Glomerular endothelial cell (primary cell): Measurements from ENCODE around the gene ZFYVE21. TPM values are rescaled to one million over a fixed set of nuclear protein-coding genes. Genes with fewer than 3 reads are reported as not detected.
"Not testable (repeated sequence)": the region's sequence is repeated elsewhere in the genome, so short reads cannot be mapped to it uniquely, and the experiment has no call there.

Source experiments
- DNase-seq: peaks from one replicate; pipeline ENCODE4 v3.0.0-alpha.2; 2011; ENCODE audit warnings: low read depth, low spot score; ENCODE audit errors: extremely low read depth
- total RNA-seq: library from RNA; depleted of rRNA; stranded (reverse); fragments of >200 nt; gene quantifications from 2 replicates; pipeline ENCODE4 v1.2.3, GENCODE V29; 2015

The ZFYVE21 gene
- total RNA-seq, 1 donor from 2014 or later = 121 TPM

DNA sequence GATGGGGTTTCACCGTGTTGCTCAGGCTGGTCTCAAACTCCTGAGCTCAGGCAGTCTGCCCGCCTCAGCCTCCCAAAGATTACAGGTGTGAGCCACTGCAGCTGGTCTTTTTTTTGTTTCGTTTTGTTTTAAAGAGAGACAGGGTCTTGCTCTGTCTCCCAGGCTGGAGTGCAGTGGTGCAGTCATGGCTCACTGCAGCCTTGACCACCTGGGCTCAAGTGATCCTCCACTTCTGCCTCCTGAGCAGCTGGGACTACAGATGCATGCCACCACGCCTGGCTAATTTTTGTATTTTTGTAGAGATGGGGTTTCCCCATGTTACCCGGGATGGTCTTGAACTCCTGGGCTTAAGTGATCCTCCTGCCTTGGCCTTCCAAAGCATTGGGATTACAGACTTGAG, 24.0 kb upstream of the ZFYVE21 start:
- DNase-seq = not testable (repeated sequence)

DNA sequence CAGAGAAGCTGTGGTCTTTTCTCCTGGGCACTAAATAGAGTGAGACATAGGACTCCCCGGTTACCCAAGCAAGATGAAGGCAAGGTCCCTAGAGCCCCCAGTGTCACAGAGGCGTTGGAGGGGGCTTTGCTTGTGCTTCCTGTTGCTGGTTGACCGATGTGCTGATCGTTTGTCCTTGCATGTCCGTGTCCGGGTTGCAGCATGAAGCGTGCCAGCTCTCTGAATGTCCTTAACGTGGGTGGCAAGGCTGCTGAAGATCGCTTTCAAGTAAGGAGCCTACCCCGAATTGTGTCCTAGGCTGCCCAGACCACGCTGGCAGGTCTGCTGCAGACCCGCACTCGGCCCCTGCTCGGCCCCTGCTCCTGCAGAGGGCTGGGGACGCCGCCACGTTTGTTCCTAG, 23.5 kb upstream of the ZFYVE21 start:
- no peak for DNase-seq

DNA sequence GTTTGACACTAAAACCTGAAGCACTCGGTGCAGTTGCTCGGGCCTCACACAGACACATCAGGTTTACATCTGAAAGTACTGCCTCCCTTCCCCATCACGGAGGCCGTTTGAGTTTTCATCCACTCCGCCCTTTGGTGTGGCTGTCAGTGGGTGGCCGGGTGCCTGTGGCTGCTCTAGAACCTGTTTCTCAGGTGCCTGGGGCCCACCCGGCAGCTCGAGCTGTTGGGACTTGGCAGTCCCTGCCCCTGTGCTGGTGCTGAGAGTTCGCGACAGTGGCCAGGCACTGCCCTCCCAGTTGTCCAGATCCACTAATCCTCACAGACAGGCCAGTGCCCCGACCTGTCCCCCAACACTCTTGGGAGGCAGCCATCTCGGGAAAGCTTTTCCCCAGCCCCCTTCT, 22.7 kb upstream of the ZFYVE21 start:
- DNase-seq = no peak

DNA sequence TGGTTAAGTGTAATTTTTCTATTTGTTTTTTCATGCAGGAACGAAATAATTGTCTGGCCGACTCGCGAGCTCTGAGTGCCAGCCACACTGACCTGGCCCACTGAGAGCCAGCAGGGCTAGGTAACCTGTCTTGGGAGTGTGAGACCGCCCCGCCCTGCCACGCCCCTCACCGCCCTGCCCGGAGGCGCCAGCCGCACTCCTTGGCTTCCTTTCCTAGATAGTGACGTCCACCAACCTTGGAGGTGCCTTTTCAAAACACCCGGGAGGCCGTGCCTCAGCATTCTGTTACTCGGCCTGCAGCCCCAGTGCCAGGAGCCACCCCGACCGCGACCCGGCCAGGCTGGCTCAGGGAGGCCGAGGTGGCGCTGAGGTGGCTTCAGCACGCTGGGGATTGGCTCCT, 22.1 kb upstream of the ZFYVE21 start:
- DNase-seq = no peak

DNA sequence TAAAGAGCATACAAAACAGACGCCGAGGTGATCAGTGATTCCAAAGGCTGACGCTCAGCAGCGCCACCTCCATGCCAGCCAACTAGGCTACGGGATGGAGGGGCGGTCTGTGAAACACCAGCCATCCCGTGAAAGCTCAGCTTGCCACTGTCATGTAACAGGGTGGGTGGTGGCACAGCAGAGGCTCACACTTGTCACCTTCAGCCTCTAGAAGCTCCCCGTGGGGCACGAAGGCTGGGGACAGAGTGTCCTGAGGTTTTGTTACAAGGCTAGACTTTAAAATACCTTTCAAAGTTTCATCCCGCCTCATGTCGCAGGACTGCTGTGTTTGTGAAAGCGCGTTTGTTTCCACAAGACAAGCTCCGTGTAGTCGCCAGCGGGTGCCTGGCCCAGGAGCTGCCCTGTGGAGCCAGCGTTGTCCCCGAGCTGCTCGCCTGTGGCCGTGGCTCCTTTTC, 21.0 kb upstream of the ZFYVE21 start:
- DNase-seq = no peak

DNA sequence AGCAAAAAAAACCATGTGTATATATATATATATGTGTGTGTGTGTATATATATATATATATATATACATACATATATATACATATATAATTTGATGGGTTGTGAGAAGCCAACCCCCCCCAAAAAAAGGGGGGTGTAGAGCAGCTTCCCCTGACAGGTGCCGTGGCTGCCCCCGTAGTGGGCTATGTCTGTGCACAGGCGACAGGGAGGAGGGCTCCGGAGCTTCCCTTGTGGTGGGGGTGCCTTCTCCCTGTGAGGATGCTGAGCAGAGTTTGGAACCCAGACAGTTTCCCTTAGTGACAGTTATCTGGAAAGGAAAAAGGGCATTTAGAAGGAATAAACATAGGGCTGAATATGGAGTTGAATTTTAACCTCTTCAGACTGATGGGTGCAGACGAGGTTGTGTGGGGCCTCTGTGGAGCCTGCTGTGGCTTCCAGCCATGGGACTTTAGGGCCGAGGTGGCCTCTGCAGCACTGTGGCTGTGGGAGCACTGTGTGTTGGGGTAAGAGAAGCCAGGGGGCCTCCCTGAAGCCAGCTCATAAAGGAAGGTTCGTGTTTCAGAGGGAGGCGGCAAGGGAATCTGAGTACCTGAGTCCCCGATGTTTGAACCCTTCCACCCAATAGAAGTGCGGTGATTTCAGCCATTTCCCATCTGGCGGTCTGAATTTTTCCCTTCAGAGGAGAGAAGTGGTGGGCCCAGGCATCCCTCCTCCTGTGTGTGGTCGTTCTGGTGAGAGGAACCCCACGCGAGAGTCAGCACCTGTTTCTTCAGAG, 20.1 kb upstream of the ZFYVE21 start:
- DNase-seq = no peak

DNA sequence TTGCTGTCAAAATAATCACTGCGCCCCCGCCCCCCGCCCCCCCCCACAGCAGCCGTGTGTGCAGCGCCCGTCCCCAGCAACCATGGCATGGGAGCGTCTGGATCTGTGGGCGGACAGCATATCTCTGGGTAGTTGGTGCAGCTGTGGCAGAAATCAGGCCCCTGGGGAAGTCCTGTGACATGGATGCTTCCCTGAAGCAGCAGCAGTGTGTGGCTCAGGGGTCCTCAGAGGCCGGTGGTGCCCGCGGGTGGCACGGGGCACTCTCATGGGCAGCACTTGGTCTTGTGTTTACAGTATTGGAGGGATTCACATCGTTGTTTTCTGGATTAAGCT, 19.6 kb upstream of the ZFYVE21 start:
- DNase-seq = no peak

DNA sequence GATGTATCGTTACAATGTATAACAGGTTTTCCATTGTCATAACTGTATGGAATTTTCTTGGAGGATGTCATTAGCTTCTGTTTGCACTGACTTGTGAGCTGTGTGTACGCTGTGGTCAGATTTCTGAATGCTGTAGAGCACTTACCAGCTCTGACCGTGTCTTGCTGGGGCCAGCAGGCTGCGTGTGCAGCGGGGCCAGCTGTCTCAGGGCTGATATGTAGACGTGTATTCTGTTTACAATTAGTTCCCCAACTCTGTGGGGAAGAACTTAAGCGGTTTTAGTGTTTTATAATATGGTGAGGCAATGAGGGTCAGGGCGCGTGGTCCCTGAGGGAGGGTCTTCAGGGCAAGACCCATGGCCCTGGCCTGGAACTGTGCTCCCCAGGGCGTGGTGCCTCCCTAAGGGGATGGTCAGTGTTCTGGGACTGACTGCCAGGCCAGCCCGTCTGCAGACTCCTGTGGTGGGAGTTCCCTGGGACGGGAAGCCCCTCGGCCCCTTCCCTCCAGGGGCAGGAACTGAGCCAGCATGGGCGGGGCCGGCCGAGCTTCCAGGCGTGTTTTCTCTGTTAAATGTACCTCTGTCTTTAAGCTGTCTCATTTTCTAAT, 19.0 kb upstream of the ZFYVE21 start:
- no peak for DNase-seq

DNA sequence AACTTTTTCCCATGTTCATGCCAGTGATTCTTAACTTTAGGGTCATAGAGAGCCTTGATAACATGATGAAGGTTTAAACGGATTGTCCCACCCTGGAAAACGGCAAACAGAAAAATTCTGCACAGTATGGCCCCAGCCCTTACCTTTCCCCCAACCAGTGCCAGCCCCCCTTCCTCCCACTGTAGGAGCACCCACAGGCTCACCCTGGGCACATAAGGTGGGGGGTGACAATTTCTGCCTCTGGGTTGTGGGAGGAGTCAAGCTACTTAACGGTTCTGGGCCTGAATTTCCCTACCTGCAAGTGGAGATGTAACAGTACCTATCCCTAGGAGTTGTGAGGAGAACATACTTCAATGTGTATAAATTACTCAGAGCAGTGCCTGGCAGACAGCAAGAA, 18.4 kb upstream of the ZFYVE21 start:
- no peak for DNase-seq

DNA sequence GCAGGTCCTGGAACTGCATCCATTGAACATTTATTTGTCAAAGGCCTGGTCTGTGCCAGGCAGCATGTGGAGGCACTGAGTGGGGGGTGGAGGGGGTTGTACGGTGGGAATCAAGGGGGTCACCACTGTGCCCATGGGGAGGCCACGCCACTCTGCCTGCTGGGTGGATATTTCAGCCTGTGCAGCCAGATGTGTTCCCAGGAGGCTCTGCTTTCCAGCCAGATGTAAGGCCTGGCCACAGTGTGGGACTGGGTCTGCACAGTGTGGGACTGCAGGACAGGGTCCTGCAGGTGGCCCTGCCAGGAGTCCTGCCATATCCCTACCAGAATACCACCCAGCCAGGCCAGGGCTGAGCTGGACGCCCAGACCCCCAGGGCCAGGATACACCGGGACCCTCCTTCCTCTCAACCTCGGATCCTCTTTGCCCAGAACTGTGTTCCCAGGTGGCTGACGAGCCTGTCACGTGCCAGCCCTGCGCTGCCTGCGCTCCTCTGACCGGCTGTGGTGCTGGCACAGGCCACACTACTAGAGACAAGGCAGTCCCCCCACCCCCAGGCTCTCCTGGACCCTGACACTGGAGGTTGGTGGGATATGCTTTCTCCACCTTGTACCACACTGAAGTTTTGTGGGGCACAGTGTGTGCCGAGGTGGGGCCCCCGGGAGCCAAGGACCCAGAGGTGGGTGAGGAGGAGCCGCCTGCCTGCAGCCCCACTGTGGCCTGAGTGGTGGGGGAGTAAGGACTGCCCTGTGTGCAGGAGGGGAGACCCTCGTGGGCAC, 17.8 kb upstream of the ZFYVE21 start:
- DNase-seq = no peak

DNA sequence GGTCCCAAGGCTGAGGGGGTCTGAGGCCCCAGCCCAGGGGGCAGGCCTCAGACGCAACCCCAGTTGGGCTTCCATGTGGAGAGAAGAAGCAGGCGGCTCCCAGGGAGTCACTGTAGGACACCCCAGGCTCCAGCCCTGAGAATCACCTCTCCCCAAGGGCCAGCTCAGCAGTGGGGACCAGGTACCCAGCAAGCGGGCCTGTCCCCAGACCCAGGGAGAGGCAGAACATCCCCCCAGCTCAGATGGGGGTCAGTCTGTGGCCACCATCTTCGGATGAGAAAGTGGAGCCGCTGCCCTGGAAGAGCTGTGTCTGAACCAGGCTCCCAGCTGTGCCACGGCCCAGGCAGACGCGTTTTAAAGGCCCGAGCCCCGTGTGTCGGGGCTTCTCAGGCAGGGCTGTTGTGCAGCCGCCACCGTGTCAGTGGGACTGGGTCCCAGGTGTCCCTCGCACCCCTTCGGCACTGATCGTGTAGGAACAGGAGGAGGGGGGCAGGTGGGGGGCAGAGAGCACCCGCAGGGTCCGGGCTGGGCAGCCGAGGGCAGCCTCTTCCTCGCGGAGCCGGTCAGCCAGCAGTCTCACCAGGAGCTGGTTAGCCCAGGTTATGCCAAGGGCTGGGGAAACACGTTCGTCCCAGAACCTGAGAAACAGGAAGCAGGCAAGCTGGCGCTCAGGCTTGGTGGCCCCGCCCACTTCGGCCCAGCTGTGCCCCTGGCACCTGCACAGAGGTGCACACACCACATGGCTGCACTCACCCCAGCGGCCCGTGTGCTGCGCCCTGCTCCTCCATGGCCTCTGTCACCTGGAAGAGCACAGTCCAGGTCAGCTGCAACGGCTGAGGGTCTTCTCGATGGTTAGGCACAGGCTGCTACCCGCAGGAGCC, 17.0 kb upstream of the ZFYVE21 start:
- no peak for DNase-seq

DNA sequence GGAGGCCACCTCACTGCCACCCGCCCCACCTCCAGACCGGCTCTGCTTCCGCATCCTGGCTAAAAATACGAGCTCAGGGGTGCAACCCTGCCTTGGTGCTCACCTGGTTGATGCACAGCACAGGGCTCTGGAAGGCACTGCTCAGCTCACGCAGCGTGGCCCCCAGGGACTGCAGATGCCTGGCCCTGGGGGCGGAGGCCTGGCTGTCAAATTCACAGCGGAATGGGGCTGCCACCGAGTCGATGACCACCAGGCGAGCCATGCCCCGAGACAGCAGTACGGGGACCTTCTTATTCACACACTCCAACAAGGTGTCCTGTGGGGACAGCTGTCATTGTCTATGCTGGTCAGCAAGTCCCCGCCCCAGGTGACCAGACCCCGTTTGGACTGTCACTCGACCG, 16.3 kb upstream of the ZFYVE21 start:
- no peak for DNase-seq

DNA sequence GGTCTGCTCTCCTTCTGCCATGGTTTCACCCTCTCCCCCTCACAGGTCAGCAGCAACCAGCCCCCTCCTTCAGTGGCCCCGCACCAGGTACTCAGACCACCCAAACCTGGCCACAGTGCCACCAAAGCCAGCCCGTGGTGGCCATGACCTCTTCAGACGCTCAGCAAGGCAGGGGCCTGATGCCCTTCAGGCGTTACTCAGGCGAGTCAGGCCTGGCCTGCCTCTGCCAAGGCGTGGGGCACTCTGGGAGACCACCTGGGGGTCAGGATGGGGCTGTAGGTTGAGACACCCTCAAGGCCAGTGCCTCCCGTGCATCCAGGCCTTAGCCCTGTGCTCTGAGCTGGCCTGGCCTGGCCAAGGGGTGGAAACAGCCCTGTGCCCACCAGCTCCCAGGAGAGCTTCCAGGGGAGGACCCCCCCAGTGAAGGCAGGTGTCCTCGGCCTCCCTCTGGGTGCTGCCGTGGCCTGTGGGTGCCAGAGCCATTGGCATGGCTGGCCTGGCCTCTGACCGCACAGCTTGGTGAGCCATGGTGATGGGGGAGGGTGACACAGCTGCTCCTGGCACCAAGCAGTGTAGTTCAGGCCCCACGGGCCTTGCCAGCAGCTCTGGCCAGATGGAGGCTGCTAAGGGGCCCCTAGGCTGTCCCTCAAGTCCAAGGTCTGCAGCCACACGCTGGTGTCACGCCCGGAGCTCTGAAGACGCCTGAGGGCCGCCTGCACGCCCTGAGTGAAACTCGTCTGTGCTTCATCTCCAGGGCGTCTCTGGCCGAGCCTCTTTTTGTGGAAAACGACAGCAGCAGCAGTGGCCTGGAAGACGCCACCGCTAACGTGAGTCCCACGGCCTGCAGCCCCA, 15.5 kb upstream of the ZFYVE21 start:
- DNase-seq = no peak

DNA sequence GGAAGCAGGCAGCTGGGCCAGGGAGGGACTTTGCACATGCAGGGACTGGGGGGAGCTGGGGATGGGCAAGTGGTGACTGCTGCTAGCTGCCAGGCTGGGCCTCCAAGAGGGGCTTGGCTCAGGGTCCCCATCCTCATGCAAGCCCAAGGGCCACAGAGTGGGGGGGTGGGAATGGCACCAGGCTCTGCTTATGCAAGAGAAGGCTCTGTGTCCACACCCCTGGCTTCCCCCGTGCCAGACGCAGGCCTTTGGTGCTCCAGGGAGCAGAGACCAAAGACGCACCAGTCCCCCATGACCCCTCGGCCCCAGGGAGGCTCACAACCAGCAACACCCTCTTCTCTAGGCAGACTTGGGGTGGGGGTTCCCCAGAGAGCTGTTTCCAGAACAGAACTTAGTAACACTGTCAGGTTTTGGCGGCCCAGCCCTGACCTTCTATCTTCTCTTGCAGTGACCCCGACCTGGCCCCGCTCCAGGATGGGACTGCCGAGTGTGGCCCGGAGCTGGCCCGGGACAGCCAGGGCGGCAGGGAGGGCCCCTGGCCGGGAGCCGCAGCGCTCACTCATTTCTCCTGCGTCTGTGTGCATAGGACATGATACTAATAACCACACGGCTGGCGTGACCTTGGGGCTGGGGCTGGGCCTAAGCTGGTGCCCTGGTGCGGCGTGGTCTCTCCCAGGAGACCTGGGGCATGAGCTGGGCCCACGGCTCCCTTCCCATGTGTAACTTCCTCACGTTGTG, 14.7 kb upstream of the ZFYVE21 start:
- DNase-seq = no peak

DNA sequence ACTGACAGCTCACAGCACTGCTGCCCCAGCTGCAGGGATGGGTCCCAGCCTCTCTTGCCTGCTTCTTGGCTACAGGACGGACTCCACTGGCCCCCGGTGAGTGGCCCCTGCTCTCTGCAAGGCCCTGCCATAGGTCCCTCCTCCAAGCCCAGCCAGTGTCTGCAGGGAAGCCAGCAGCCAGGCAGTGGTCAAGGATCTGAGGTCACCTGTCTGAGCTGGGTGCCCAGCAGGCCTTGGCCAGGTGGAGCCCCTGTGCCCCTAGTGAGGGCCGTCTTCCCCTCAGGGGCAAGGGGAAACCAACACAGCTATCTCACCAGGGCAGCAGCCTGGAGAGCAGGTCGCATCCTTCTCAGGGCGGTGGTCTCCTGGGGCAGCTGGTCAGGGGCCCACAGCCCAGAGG, 13.5 kb upstream of the ZFYVE21 start:
- DNase-seq = no peak

DNA sequence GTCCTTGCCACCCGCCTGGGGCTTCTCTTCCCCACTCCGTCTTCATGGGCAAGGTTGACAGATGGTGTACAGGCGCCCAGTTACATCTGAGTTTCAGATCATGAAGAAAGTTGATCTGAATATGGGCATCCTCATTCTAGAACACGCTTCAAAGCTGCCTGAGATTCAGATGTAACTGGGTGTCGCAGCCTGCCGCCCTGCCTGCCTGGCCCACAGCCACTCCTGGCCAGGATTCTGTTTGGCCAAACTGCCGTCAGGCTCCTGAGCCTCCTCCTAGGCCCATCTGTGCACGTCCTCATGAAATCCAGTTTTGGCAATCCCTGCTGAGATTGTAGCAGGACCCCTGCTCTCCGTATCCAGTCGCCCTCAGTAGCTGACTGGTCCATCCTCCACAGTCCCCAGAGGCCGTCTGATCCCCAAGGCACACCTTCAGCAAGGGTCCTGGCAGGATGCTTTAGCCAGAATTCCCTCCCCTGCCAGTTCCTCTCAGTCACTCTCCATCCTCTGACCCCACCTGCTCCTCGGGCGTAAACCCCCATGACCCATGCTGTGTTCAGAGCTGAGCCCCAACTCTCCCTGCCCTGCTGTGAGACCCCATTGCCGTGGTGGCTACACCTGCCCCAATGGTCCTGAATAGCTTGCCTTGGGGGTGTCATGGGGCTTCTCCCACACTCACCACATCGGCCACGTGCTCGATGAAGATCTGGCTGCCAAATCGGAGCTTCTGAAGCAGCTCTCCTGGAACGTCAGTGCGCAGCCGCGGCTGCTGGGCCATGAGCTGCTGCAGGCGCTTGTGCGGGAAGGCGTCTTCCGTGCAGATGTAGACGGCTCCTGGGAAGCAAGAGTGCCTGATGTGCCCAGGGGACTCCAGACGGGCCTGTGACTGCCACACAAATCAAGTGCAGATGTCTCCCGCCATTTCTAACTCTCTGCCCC, 12.8 kb upstream of the ZFYVE21 start:
- DNase-seq = no peak

DNA sequence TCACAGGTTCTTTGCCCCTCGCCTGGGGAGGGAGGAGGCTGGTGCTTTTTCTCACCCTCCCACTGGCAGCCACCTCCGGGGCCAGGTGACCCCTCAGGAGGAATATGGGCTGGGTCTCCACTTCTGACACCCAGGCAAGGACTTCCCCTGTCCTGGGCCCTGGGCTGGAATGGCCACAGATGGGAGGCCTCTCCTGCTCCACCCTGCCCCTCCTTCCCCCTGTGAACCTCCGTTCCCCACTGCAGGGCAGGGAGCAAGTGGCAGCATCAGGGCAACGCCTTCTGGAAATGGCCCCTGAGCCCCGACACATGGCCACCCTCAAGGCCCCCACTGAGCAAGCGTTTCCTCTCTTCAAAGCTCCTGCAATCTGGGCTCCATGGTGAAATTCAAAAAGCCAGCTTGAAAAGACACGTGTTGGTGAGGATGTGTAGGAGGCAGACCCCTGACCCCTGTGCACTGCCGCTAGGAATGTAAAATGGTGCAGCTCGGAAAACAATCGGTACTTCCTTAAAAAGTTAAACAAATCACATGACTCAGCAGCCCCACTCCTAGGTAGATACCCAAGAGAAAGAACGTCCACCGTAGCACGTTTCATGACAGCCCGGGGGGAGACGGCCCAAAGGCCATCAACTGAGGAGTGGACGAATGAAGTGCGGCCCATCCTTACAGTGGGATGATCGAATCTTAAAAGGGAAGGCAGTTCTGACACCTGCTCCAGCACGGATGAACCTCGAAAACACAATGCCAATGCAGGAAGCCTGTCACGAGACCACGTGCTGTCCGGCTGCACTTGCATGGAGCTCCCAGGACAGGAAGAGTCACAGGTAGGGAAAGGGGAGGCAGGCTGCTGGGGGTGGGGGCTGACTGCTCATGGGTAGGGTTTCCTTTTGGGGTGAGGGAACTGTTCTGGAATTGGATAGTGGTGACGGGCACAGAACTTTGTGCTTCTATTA, 11.9 kb upstream of the ZFYVE21 start:
- DNase-seq = peak; percentile 7
